ENCODE data around the gene MCAT.
A peak's percentile ranks its signal among the peaks of the same experiment; 100 is the strongest.

Gene MCAT

GRCh38 chr22:43090130-43090789 is 52.9 kb downstream of the MCAT start:
- DNase-seq (ENCODE audit: low spot score), result peak; percentile 90

- peak; percentile 95 for DNase-seq (ENCODE audit: low spot score)
Measured at GRCh38 chr22:43088984-43089717, 54.0 kb downstream of the MCAT start, which contains the start of gene TTLL1. Gene TTLL1, minus strand, starts transcription at chr22:43089391. Its CDS starts 13,805 bp downstream, at chr22:43075586.

GRCh38 chr22:43088627-43088983 is 54.6 kb downstream of the MCAT start:
- DNase-seq (ENCODE audit: low spot score), result no peak

- no peak for DNase-seq (ENCODE audit: low spot score)
Measured at GRCh38 chr22:43085658-43086606, 57.3 kb downstream of the MCAT start.
